Vagina (tissue), 2 donors: Measurements from ENCODE around the gene METTL23. TPM values are rescaled to one million over a fixed set of nuclear protein-coding genes. Genes with fewer than 3 reads are reported as not detected.
"Not testable (repeated sequence)": the region's sequence is repeated elsewhere in the genome, so short reads cannot be mapped to it uniquely, and the experiment has no call there.

ENCODE experiments used
- DNase-seq, 2 donors: peaks; one replicate each; pipeline ENCODE4 v3.0.0-alpha.2; 2017; ENCODE audit errors: extremely low spot score in 2 of 2
- H3K27ac ChIP-seq: fragments of 200-600 bp; sonication (generic); one replicate; pipeline ENCODE4 v1.5.1; 2019
- H3K27me3 ChIP-seq: fragments of 200-600 bp; sonication (generic); one replicate; pipeline ENCODE4 v1.5.1; 2019
- H3K36me3 ChIP-seq, 2 donors: fragments of 200-600 bp; sonication (generic); one replicate each; pipeline ENCODE4 v1.5.1; 2017 to 2019
- H3K4me1 ChIP-seq: fragments of 200-600 bp; sonication (generic); one replicate; pipeline ENCODE4 v1.5.1; 2019
- H3K4me3 ChIP-seq, 2 donors: fragments of 200-600 bp; sonication (generic); 1 replicate in 1 of 2; 2 replicates in 1 of 2; pipeline ENCODE4 v1.5.1; 2016 to 2019
- H3K9me3 ChIP-seq: fragments of 200-600 bp; sonication (generic); one replicate; pipeline ENCODE4 v1.5.1; 2019
- POLR2A ChIP-seq, 2 donors: fragments of 450-650 bp; IDR thresholded peaks; one replicate each; pipeline ENCODE4 v1.6.1; 2017; ENCODE audit warnings: antibody characterized with exemption in 2 of 2, mild to moderate bottlenecking in 2 of 2, moderate library complexity in 2 of 2
- POLR2AphosphoS5 ChIP-seq, 2 donors: sonication (generic); formaldehyde crosslinking; IDR thresholded peaks; one replicate each; pipeline ENCODE4 v1.9.0; 2017; ENCODE audit warnings: antibody characterized with exemption in 2 of 2, mild to moderate bottlenecking in 2 of 2, low read depth in 1 of 2; ENCODE audit not compliant: insufficient read depth in 1 of 2
- intact Hi-C: fragments of 100-400 bp; cut with DNase I; formaldehyde crosslinking; loops from one replicate; pipeline ENCODE4 v1.15.1; 2023
- total RNA-seq: library from RNA; depleted of rRNA; stranded (reverse); fragments of >200 nt; gene quantifications from one replicate; pipeline ENCODE4 v1.2.3, GENCODE V29; 2016
- TF ChIP-seq, protein P1 (sequence below), 3 experiments: fragments of 450-650 bp in 2 of 3; fragments of 200-600 bp in 1 of 3; sonication (generic) in 1 of 3; IDR thresholded peaks; one replicate each; pipeline ENCODE4 v1.5.1; 2017 to 2019; ENCODE audit warnings: antibody characterized with exemption in 3 of 3, mild to moderate bottlenecking in 2 of 3, moderate library complexity in 2 of 3

Gene METTL23
- total RNA-seq, 1 donor from 2014 or later, result 20.9 TPM

GRCh38 chr17:76720941-76721340 lies 5.7 kb upstream of the METTL23 start:
- no peak overlapping the region for H3K4me3 ChIP-seq
- peaks cover 0 to 84% of the 10 kb centered on the region in 2 donors for H3K36me3 ChIP-seq
- intact Hi-C loops, result no loop called here
- H3K4me1 ChIP-seq, result peaks cover 29% of the 10 kb centered on the region
- no peak overlapping the region for H3K27ac ChIP-seq
- no peaks in the 10 kb centered on the region for H3K9me3 ChIP-seq
- no peak for DNase-seq
- TF ChIP-seq POLR2AphosphoS5 (IDR thresholded peaks at IDR 0.05; ENCODE audit: insufficient read depth in 1 of 2, low read depth in 1 of 2), result no peak
- TF ChIP-seq POLR2A (IDR thresholded peaks at IDR 0.05), result no peak
- TF ChIP-seq, protein P1, sequence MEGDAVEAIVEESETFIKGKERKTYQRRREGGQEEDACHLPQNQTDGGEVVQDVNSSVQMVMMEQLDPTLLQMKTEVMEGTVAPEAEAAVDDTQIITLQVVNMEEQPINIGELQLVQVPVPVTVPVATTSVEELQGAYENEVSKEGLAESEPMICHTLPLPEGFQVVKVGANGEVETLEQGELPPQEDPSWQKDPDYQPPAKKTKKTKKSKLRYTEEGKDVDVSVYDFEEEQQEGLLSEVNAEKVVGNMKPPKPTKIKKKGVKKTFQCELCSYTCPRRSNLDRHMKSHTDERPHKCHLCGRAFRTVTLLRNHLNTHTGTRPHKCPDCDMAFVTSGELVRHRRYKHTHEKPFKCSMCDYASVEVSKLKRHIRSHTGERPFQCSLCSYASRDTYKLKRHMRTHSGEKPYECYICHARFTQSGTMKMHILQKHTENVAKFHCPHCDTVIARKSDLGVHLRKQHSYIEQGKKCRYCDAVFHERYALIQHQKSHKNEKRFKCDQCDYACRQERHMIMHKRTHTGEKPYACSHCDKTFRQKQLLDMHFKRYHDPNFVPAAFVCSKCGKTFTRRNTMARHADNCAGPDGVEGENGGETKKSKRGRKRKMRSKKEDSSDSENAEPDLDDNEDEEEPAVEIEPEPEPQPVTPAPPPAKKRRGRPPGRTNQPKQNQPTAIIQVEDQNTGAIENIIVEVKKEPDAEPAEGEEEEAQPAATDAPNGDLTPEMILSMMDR (IDR thresholded peaks at IDR 0.05), result no peak
- no peaks in the 10 kb centered on the region for H3K27me3 ChIP-seq

DNA sequence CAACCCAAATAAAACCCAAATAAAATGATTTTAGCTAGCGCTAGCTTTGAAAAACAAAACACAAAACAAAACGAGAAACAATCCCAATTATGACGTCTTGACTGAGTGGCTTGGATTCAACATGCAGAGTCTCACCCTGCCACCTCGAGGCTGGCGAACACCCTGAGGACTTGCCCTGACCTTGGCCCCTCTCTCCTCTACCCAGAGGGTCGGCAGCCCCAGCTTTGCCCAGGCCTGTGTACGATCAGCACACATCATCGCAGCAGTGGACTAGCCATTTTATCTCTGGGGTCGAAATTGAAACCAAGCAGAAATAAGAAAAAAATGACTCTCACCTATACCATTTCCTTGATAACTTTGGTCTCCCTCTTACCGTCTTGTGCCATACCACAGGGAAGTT lies 5.2 kb upstream of the METTL23 start:
- H3K4me1 ChIP-seq, result peaks cover 29% of the 10 kb centered on the region
- intact Hi-C loops, result no loop called here
- DNase-seq, result no peak
- TF ChIP-seq POLR2AphosphoS5 (IDR thresholded peaks at IDR 0.05; ENCODE audit: insufficient read depth in 1 of 2, low read depth in 1 of 2) (no peak), POLR2A (IDR thresholded peaks at IDR 0.05) (no peak)
- TF ChIP-seq, protein P1 (IDR thresholded peaks at IDR 0.05), result no peak
- H3K36me3 ChIP-seq, result peaks cover 0 to 79% of the 10 kb centered on the region in 2 donors
- H3K27ac ChIP-seq, result no peak overlapping the region
- H3K27me3 ChIP-seq, result no peaks in the 10 kb centered on the region
- no peak overlapping the region for H3K4me3 ChIP-seq
- H3K9me3 ChIP-seq, result no peaks in the 10 kb centered on the region

DNA sequence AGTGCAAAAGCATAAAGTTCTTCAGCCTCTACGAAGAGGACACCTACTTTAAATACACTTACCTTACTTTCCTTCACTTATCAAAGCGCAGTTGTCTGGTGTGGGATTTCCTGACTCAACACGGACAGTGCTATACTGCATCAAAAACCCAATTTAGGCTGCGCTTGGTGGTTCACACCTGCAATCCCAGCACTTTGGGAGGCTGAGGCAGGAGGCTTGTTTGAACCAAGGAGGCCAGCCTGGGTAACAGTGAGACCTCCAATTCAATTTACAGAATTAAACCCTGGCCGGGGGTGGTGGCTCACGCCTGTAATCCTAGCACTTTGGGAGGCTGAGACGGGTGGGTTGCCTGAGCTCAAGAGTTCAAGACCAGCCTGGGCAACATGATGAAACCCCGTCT lies 4.4 kb upstream of the METTL23 start:
- Histone ChIP-seq H3K36me3 (peaks cover 0 to 71% of the 10 kb centered on the region in 2 donors), H3K4me1 (peaks cover 31% of the 10 kb centered on the region), H3K4me3 (no peak overlapping the region), H3K27ac (no peak overlapping the region), H3K27me3 (no peaks in the 10 kb centered on the region), H3K9me3 (no peaks in the 10 kb centered on the region)
- no peak for TF ChIP-seq POLR2A (IDR thresholded peaks at IDR 0.05)
- no peak for TF ChIP-seq POLR2AphosphoS5 (IDR thresholded peaks at IDR 0.05; ENCODE audit: insufficient read depth in 1 of 2, low read depth in 1 of 2)
- TF ChIP-seq, protein P1 (IDR thresholded peaks at IDR 0.05), result no peak
- DNase-seq, result no peak
- intact Hi-C loops, result no loop called here

- H3K27ac ChIP-seq, H3K27me3 ChIP-seq, intact Hi-C loops, H3K9me3 ChIP-seq, H3K4me3 ChIP-seq, DNase-seq: not testable (repeated sequence)
- Histone ChIP-seq H3K36me3 (peaks cover 0 to 66% of the 10 kb centered on the region in 2 donors), H3K4me1 (peaks cover 38% of the 10 kb centered on the region)
Observed at GRCh38 chr17:76722977-76723376, 3.7 kb upstream of the METTL23 start.

GRCh38 chr17:76723812-76724211 lies 2.8 kb upstream of the METTL23 start:
- Histone ChIP-seq H3K36me3 (peaks cover 0 to 58% of the 10 kb centered on the region in 2 donors), H3K9me3 (no peaks in the 10 kb centered on the region), H3K27ac (no peak overlapping the region), H3K4me1 (peaks cover 47% of the 10 kb centered on the region), H3K4me3 (no peak overlapping the region), H3K27me3 (no peaks in the 10 kb centered on the region)
- no peak for DNase-seq
- intact Hi-C loops, result no loop called here
- TF ChIP-seq POLR2A (IDR thresholded peaks at IDR 0.05), result no peak
- TF ChIP-seq, protein P1 (IDR thresholded peaks at IDR 0.05), result no peak
- no peak for TF ChIP-seq POLR2AphosphoS5 (IDR thresholded peaks at IDR 0.05; ENCODE audit: insufficient read depth in 1 of 2, low read depth in 1 of 2)
